Breast epithelium (tissue), 4 donors: ENCODE data around the gene PRXL2A. TPM values are rescaled to one million over a fixed set of nuclear protein-coding genes. Genes with fewer than 3 reads are reported as not detected.

ENCODE experiments used
- DNase-seq, 2 donors: peaks; one replicate each; pipeline ENCODE4 v3.0.0-alpha.2; 2019; ENCODE audit warnings: low spot score in 2 of 2
- H3K27ac ChIP-seq, 2 donors: fragments of 200-600 bp; sonication (generic) in 1 of 2; one replicate each; pipeline ENCODE4 v1.5.1; 2016 to 2019; ENCODE audit warnings: mild to moderate bottlenecking in 1 of 2
- H3K27me3 ChIP-seq, 2 donors: fragments of 200-600 bp; sonication (generic) in 1 of 2; one replicate each; pipeline versions ENCODE4 v1.5.1 to v1.6.0; 2017 to 2019; ENCODE audit warnings: control low read depth in 1 of 2, mild to moderate bottlenecking in 1 of 2
- H3K36me3 ChIP-seq: fragments of 200-600 bp; one replicate; pipeline ENCODE4 v1.5.1; 2019
- H3K4me1 ChIP-seq, 2 donors: fragments of 200-600 bp; sonication (generic); one replicate each; pipeline ENCODE4 v1.5.1; 2016 to 2019; ENCODE audit warnings: control low read depth in 1 of 2
- H3K4me3 ChIP-seq, 3 donors: fragments of 200-600 bp; sonication (generic); 1 replicate in 2 of 3; 2 replicates in 1 of 3; pipeline ENCODE4 v1.5.1; 2016 to 2019; ENCODE audit warnings: mild to moderate bottlenecking in 3 of 3, moderate library complexity in 2 of 3
- H3K9me3 ChIP-seq, 2 donors: fragments of 200-600 bp; sonication (generic) in 1 of 2; one replicate each; pipeline ENCODE4 v1.5.1; 2016 to 2019; ENCODE audit warnings: control low read depth in 1 of 2
- CTCF ChIP-seq, 3 donors: fragments of 450-650 bp; IDR thresholded peaks; one replicate each; pipeline ENCODE4 v1.5.1; 2016 to 2017; ENCODE audit warnings: antibody characterized with exemption in 3 of 3, mild to moderate bottlenecking in 3 of 3, moderate library complexity in 3 of 3
- POLR2A ChIP-seq: fragments of 450-650 bp; IDR thresholded peaks from one replicate; pipeline ENCODE4 v1.6.1; 2016; ENCODE audit warnings: antibody characterized with exemption, mild to moderate bottlenecking, moderate library complexity
- POLR2AphosphoS5 ChIP-seq, 3 donors: sonication (generic); formaldehyde crosslinking; IDR thresholded peaks; one replicate each; pipeline ENCODE4 v1.6.1; 2017; ENCODE audit warnings: antibody characterized with exemption in 3 of 3
- intact Hi-C: fragments of 100-400 bp; cut with DNase I; formaldehyde crosslinking; loops from one replicate; pipeline ENCODE4 v1.15.1; 2023; ENCODE audit warnings: low total_unique reads
- total RNA-seq, 3 donors: library from RNA; depleted of rRNA; stranded (reverse); fragments of >200 nt; gene quantifications; one replicate each; pipeline ENCODE4 v1.1.0, GENCODE V29; 2016

Gene PRXL2A
- total RNA-seq, 3 donors from 2014 or later: 82.3 to 547 (median 88.4) TPM

- no peak for DNase-seq
Observed at GRCh38 chr10:80458263-80458625, 49.9 kb downstream of the PRXL2A start.

GRCh38 chr10:80458638-80459037, 50.3 kb downstream of the PRXL2A start:
- TF ChIP-seq POLR2A (no peak), POLR2AphosphoS5 (IDR thresholded peaks at IDR 0.05) (no peak), CTCF (IDR thresholded peaks at IDR 0.05) (no peak)
- no peak for DNase-seq
- intact Hi-C loops: no loop called here
- H3K27ac ChIP-seq: peak overlapping the region; percentile 92 to 94
- no peaks in the 10 kb centered on the region for H3K27me3 ChIP-seq
- peak overlapping the region in 1 of 3 donors; percentile 47 for H3K4me3 ChIP-seq
- H3K4me1 ChIP-seq: peaks cover 38 to 66% of the 10 kb centered on the region in 2 donors
- no peaks in the 10 kb centered on the region for H3K9me3 ChIP-seq
- no peaks in the 10 kb centered on the region for H3K36me3 ChIP-seq

More at GRCh38 chr10:80458263-80458625, 49.9 kb downstream of the PRXL2A start:
- peak overlapping the region in 1 of 3 donors; percentile 47 for H3K4me3 ChIP-seq
- peaks cover 34 to 64% of the 10 kb centered on the region in 2 donors for H3K4me1 ChIP-seq
- no peaks in the 10 kb centered on the region for H3K36me3 ChIP-seq
- no peaks in the 10 kb centered on the region for H3K9me3 ChIP-seq
- H3K27me3 ChIP-seq: no peaks in the 10 kb centered on the region
- TF ChIP-seq CTCF (IDR thresholded peaks at IDR 0.05) (no peak), POLR2A (no peak), POLR2AphosphoS5 (IDR thresholded peaks at IDR 0.05) (no peak)
- intact Hi-C loops: no loop called here
- peak overlapping the region; percentile 92 to 94 for H3K27ac ChIP-seq

GRCh38 chr10:80459047-80459865, 50.9 kb downstream of the PRXL2A start:
- H3K9me3 ChIP-seq: no peaks in the 10 kb centered on the region
- TF ChIP-seq CTCF (IDR thresholded peaks at IDR 0.05): no peak
- TF ChIP-seq POLR2AphosphoS5 (IDR thresholded peaks at IDR 0.05): no peak
- TF ChIP-seq POLR2A: no peak
- intact Hi-C loops: no loop called here
- peaks cover 42 to 72% of the 10 kb centered on the region in 2 donors for H3K4me1 ChIP-seq
- no peaks in the 10 kb centered on the region for H3K27me3 ChIP-seq
- no peaks in the 10 kb centered on the region for H3K36me3 ChIP-seq
- DNase-seq: peak in 1 of 2 donors; percentile 63
- peak overlapping the region in 2 of 3 donors; percentile 24 to 47 for H3K4me3 ChIP-seq
- peak overlapping the region; percentile 92 to 94 for H3K27ac ChIP-seq

GRCh38 chr10:80460399-80461207, 52.3 kb downstream of the PRXL2A start:
- Histone ChIP-seq H3K9me3 (no peaks in the 10 kb centered on the region), H3K27ac (peak overlapping the region; percentile 92 to 94), H3K4me3 (peak overlapping the region in 2 of 3 donors; percentile 8 to 47), H3K36me3 (no peaks in the 10 kb centered on the region), H3K4me1 (peaks cover 54 to 84% of the 10 kb centered on the region in 2 donors), H3K27me3 (no peaks in the 10 kb centered on the region)
- intact Hi-C loops: loop anchor here (5.0 kb wide), 1 partner anchor 42 kb away; no protein-coding TSS in a partner anchor
- no peak for TF ChIP-seq CTCF (IDR thresholded peaks at IDR 0.05)
- peak in 2 of 3 donors; percentile 26 to 64 for TF ChIP-seq POLR2AphosphoS5 (IDR thresholded peaks at IDR 0.05)
- DNase-seq: peak; percentile 89 to 96
